ENCODE measurements around the gene NDC80. TPM values are rescaled to one million over a fixed set of nuclear protein-coding genes. Genes with fewer than 3 reads are reported as not detected.

Gene NDC80
- total and polyA plus RNA-seq, 9 of the 15 experiments (the other 6 are each of a cell fraction or from before 2014, with no cell fraction given), result 65.2 to 97.9 (median 83.3) TPM

- TF ChIP-seq GTF2E2 (tag; IDR thresholded peaks at IDR 0.05), result no peak
- no peak for TF ChIP-seq CAMTA2 (CRISPR knock-in tag; conservative IDR thresholded peaks at IDR 0.05)
- no peak for TF ChIP-seq ZNF77 (CRISPR knock-in tag; IDR thresholded peaks at IDR 0.05)
- TF ChIP-seq KDM1A (IDR thresholded peaks at IDR 0.05), result no peak
- TF ChIP-seq E2F5 (CRISPR knock-in tag; IDR thresholded peaks at IDR 0.05), result no peak
These were observed 7.0 kb upstream of the NDC80 start (continued) for GRCh38 chr18:2564373-2564772.

GRCh38 chr18:2568129-2568528 is 3.2 kb upstream of the NDC80 start:
- no peaks in the 10 kb centered on the region for H3K9me1 ChIP-seq (ENCODE audit: control insufficient read depth, insufficient read depth, low read length)
- H3K4me3 ChIP-seq, result no peak overlapping the region
- no peaks in the 10 kb centered on the region for H3K27me3 ChIP-seq (ENCODE audit: control insufficient read depth in 2 of 2, insufficient read depth in 2 of 2, low read length in 2 of 2)
- FAIRE-seq (no peak), DNase-seq (ENCODE audit: extremely low read depth in 1 of 4, low spot score in 3 of 4) (peak in 1 of 4 experiments; percentile 24), ATAC-seq (no peak)
- intact Hi-C loops (cut with micrococcal nuclease) (no loop called here), in situ Hi-C loops (cut with MboI) (no loop called here)
- H2AFZ ChIP-seq (ENCODE audit: low read depth, low read length), result no peak overlapping the region
- WGBS (ENCODE audit: insufficient coverage, low coverage, missing lambda C conversion rate), result 12% methylated on average over 6 of the region's 6 CpGs
- BruUV-seq (replicated peaks), result no TSS peak
- peaks cover 10 to 15% of the 10 kb centered on the region in 2 experiments; a peak in 3 of 5 replicates for H3K4me1 ChIP-seq (replicated peaks in 1 of 2; ENCODE audit: control insufficient read depth in 2 of 2, insufficient read depth in 2 of 2, low read length in 2 of 2)
- no peak overlapping the region for H3K9ac ChIP-seq (ENCODE audit: insufficient read depth in 1 of 2, low read depth in 2 of 2, low read length in 2 of 2)
- peaks cover 56% of the 10 kb centered on the region for H3K79me2 ChIP-seq (ENCODE audit: control insufficient read depth, insufficient read depth, low read length)
- CTCF ChIA-PET (ENCODE audit: low intra/inter-chr PET ratio), result no interaction called here
- no peak overlapping the region for H3K27ac ChIP-seq (ENCODE audit: extremely low read depth, low read depth, low read length)
- POLR2A ChIA-PET, result interaction anchor here (0.8 to 1.4 kb wide), 3 partner anchors 11 to 20 kb away, joined by 3 to 5 read pairs (median 4); no protein-coding TSS in a partner anchor
- H4K20me1 ChIP-seq (replicated peaks; ENCODE audit: control insufficient read depth, insufficient read depth, low read length), result no peaks in the 10 kb centered on the region
- no peaks in the 10 kb centered on the region for H3K9me3 ChIP-seq (replicated peaks; ENCODE audit: control insufficient read depth, insufficient read depth, low read depth, low read length)
- H3K36me3 ChIP-seq (ENCODE audit: control insufficient read depth, insufficient read depth, low read length), result peaks cover 17% of the 10 kb centered on the region
- peak overlapping the region; percentile 92; the same call in 1 of the 2 replicates for H3K4me2 ChIP-seq (ENCODE audit: insufficient read depth, low read length)
- no peak for TF ChIP-seq GTF2E2 (tag; IDR thresholded peaks at IDR 0.05)
- TF ChIP-seq ATF3 (IDR thresholded peaks at IDR 0.05), result peak; percentile 62
- TF ChIP-seq ATF3 (CRISPR knock-in tag; conservative IDR thresholded peaks at IDR 0.05), result no peak
- TF ChIP-seq THRA (IDR thresholded peaks at IDR 0.05), result no peak
- TF ChIP-seq ZNF277 (CRISPR knock-in tag; IDR thresholded peaks at IDR 0.05; ENCODE audit: borderline replicate concordance), result no peak
- TF ChIP-seq PBX2 (CRISPR knock-in tag; IDR thresholded peaks at IDR 0.05; ENCODE audit: low read depth), result no peak
- TF ChIP-seq PBX2 (tag; conservative IDR thresholded peaks at IDR 0.05; ENCODE audit: low read depth), result peak; percentile 55
- TF ChIP-seq MEIS2 (IDR thresholded peaks at IDR 0.05; ENCODE audit: partially characterized antibody), result peak; percentile 66
- TF ChIP-seq CEBPG (CRISPR knock-in tag; IDR thresholded peaks at IDR 0.05), result no peak
- no peak for TF ChIP-seq CEBPG (tag; conservative IDR thresholded peaks at IDR 0.05 in 1 of 2, IDR thresholded peaks at IDR 0.05 in 1 of 2)

Measured in K562 (cell line).